Tibial nerve (tissue), 4 donors: ENCODE results near the gene ARAP1. TPM values are rescaled to one million over a fixed set of nuclear protein-coding genes. Genes with fewer than 3 reads are reported as not detected.

Experiments used
- DNase-seq, 2 donors: peaks; one replicate each; pipeline ENCODE4 v3.0.0-alpha.2; 2019; ENCODE audit warnings: low spot score in 2 of 2
- H3K27ac ChIP-seq, 4 donors: fragments of 200-600 bp; sonication (generic) in 3 of 4; one replicate each; pipeline ENCODE4 v1.5.1; 2017 to 2019; ENCODE audit warnings: mild to moderate bottlenecking in 1 of 4
- H3K27me3 ChIP-seq, 2 donors: fragments of 200-600 bp; sonication (generic) in 1 of 2; one replicate each; pipeline versions ENCODE4 v1.5.1 to v1.6.0; 2017 to 2019
- H3K36me3 ChIP-seq, 3 donors: fragments of 200-600 bp; sonication (generic); one replicate each; pipeline ENCODE4 v1.5.1; 2018 to 2019
- H3K4me1 ChIP-seq, 4 donors: fragments of 200-600 bp; sonication (generic) in 3 of 4; one replicate each; pipeline ENCODE4 v1.5.1; 2017 to 2019
- H3K4me3 ChIP-seq, 4 donors: fragments of 200-600 bp; sonication (generic) in 3 of 4; one replicate each; pipeline ENCODE4 v1.5.1; 2017 to 2019; ENCODE audit warnings: mild to moderate bottlenecking in 1 of 4, moderate library complexity in 1 of 4
- H3K9me3 ChIP-seq, 4 donors: fragments of 200-600 bp; sonication (generic) in 3 of 4; one replicate each; pipeline ENCODE4 v1.5.1; 2017 to 2019
- EP300 ChIP-seq, 2 donors: sonication (generic); formaldehyde crosslinking; IDR thresholded peaks; one replicate each; pipeline ENCODE4 v1.6.1; 2017; ENCODE audit warnings: antibody characterized with exemption in 2 of 2, mild to moderate bottlenecking in 1 of 2
- POLR2A ChIP-seq, 2 donors: fragments of 450-650 bp; IDR thresholded peaks; one replicate each; pipeline ENCODE4 v1.6.1; 2017; ENCODE audit warnings: antibody characterized with exemption in 2 of 2, mild to moderate bottlenecking in 2 of 2, moderate library complexity in 2 of 2
- WGBS, 2 donors: methylation state at CpG; one replicate each; pipeline ENCODE4 v1.1.5; 2018; 5-methylcytosine and 5-hydroxymethylcytosine counted together
- total RNA-seq, 4 donors: library from RNA; depleted of rRNA; stranded (reverse); fragments of >200 nt; gene quantifications; one replicate each; pipeline ENCODE4 v1.1.0, GENCODE V29; 2016
- TF ChIP-seq, protein P1 (sequence below), 5 experiments: fragments of 200-600 bp in 3 of 5; fragments of 450-650 bp in 2 of 5; sonication (generic) in 3 of 5; IDR thresholded peaks; one replicate each; pipeline ENCODE4 v1.5.1; 2016 to 2019; ENCODE audit warnings: antibody characterized with exemption in 5 of 5, mild to moderate bottlenecking in 3 of 5, moderate library complexity in 2 of 5

ARAP1 gene
- total RNA-seq, 4 donors from 2014 or later: 104 to 151 (median 149) TPM

DNA sequence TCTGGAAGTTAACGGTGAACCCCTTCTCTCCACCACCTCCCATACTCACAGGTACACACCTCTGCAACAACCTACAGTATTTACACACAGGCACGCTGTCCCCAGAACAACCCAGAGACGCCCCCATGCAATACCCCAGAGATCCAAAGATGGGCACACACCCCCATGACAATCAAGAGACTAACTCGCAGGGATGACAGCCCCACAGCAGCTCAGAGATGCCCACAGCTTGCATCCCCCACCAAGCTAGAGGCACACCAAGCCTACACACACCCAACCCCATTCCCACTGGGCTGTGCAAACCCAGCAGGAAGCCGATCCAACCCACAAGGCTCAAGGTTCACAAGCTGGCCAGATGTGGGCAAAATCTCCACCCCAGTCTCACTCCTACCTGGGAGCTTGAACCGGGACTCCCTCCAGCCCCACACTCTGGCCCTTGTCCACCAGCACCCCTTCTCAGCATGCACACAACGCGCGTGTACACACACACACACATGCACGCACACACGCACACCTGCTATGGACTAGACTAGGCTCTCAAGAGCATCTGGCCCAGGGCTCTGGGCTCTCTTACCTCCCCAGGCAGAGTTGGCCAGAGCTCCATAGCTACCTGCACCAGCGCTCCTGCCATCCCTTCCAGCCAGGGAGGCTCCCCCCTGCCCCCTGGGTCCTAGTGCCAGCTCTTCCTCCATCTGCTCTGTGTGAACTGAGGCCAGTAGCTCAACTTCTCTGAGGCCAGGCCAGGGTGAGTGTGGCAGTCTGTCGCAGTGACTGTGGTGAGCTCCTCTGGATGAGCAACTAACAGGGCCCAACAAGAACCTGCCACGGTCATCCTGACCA, 30.1 kb upstream of the ARAP1 start:
- H3K36me3 ChIP-seq: no peaks in the 10 kb centered on the region
- DNase-seq: no peak
- peak overlapping the region in 2 of 4 donors; percentile 66 to 77 for H3K27ac ChIP-seq
- H3K9me3 ChIP-seq: no peaks in the 10 kb centered on the region
- TF ChIP-seq EP300 (IDR thresholded peaks at IDR 0.05) (no peak), POLR2A (IDR thresholded peaks at IDR 0.05) (no peak)
- TF ChIP-seq, protein P1, sequence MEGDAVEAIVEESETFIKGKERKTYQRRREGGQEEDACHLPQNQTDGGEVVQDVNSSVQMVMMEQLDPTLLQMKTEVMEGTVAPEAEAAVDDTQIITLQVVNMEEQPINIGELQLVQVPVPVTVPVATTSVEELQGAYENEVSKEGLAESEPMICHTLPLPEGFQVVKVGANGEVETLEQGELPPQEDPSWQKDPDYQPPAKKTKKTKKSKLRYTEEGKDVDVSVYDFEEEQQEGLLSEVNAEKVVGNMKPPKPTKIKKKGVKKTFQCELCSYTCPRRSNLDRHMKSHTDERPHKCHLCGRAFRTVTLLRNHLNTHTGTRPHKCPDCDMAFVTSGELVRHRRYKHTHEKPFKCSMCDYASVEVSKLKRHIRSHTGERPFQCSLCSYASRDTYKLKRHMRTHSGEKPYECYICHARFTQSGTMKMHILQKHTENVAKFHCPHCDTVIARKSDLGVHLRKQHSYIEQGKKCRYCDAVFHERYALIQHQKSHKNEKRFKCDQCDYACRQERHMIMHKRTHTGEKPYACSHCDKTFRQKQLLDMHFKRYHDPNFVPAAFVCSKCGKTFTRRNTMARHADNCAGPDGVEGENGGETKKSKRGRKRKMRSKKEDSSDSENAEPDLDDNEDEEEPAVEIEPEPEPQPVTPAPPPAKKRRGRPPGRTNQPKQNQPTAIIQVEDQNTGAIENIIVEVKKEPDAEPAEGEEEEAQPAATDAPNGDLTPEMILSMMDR (IDR thresholded peaks at IDR 0.05): no peak
- H3K4me1 ChIP-seq: peaks cover 0 to 47% (median 30%) of the 10 kb centered on the region in 4 donors
- WGBS, 2 donors: 57 to 60% methylated on average over 13 to 14 of the region's 14 CpGs
- H3K4me3 ChIP-seq: peak overlapping the region; percentile 37 to 82 (median 63)
- H3K27me3 ChIP-seq: no peaks in the 10 kb centered on the region

DNA sequence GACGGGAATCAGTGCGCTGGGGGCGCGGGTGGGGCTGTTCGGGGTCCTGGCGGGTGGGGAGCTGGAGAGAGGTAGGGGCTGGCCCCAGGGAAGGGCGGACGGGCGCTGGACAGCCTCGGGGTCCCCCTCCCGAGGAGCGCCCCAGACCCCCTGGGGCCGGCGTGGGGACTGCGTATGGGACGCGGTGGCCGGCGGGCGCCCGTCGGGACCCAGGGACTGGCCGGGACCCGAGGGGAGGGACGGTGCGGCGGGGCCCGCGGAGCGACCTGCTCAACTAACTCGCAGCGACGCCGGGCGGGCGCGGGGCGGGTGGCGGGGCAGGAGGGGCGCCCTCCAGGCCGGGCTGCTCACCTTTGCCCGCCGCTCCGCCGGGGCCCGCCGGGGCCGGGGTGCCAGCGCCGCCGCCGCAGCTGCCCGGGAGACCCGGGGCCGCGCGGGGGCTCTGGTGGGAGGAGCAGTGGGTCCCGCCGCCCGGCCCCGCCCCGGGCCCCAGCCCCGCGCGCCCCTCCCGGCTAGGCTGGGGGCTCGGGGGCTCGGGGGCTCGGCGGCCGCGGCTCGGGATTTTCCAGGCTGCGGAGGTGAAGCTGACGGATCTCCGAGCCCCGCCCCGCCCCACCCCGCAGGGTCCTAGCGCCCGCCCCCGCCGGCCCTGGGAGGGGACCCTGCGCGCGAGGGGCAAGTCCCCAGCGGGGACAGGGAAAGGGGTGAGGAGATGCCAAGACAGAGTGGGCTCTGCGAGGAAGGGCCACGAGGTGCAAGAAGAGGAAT, 29.3 kb upstream of the ARAP1 start:
- TF ChIP-seq EP300 (IDR thresholded peaks at IDR 0.05): no peak
- no peak for TF ChIP-seq POLR2A (IDR thresholded peaks at IDR 0.05)
- TF ChIP-seq, protein P1 (IDR thresholded peaks at IDR 0.05): no peak
- WGBS, 2 donors: 2 to 5% methylated on average over 11 to 27 of the region's 89 CpGs
- Histone ChIP-seq H3K9me3 (no peaks in the 10 kb centered on the region), H3K27me3 (no peaks in the 10 kb centered on the region), H3K4me1 (peaks cover 0 to 53% (median 30%) of the 10 kb centered on the region in 4 donors), H3K27ac (peak overlapping the region in 2 of 4 donors; percentile 77 to 79), H3K4me3 (peak overlapping the region; percentile 55 to 82 (median 66)), H3K36me3 (no peaks in the 10 kb centered on the region)
- DNase-seq: no peak

DNA sequence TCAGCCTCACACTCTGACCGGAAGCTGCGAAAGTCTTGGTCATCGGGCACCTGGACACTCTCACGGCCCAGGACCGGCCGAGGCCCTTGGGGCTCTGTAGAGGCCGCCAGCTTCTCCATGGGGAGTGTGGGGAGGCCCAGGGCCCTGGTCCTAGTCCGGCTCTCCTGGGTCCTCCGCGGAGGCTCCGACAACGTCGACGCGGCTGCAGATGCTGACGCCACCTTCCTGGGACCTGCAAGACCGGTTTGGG, 28.8 kb upstream of the ARAP1 start:
- H3K27me3 ChIP-seq: no peaks in the 10 kb centered on the region
- 16% methylated on average over 12 of the region's 17 CpGs; no CpG with 5 or more reads in 1 of the 2 donors for WGBS, 2 donors
- H3K4me3 ChIP-seq: peak overlapping the region; percentile 55 to 82 (median 66)
- no peak for TF ChIP-seq EP300 (IDR thresholded peaks at IDR 0.05)
- TF ChIP-seq, protein P1 (IDR thresholded peaks at IDR 0.05): no peak
- TF ChIP-seq POLR2A (IDR thresholded peaks at IDR 0.05): no peak
- H3K27ac ChIP-seq: peak overlapping the region in 2 of 4 donors; percentile 77 to 79
- no peak for DNase-seq
- H3K4me1 ChIP-seq: peaks cover 0 to 53% (median 30%) of the 10 kb centered on the region in 4 donors
- H3K36me3 ChIP-seq: no peaks in the 10 kb centered on the region
- no peaks in the 10 kb centered on the region for H3K9me3 ChIP-seq

DNA sequence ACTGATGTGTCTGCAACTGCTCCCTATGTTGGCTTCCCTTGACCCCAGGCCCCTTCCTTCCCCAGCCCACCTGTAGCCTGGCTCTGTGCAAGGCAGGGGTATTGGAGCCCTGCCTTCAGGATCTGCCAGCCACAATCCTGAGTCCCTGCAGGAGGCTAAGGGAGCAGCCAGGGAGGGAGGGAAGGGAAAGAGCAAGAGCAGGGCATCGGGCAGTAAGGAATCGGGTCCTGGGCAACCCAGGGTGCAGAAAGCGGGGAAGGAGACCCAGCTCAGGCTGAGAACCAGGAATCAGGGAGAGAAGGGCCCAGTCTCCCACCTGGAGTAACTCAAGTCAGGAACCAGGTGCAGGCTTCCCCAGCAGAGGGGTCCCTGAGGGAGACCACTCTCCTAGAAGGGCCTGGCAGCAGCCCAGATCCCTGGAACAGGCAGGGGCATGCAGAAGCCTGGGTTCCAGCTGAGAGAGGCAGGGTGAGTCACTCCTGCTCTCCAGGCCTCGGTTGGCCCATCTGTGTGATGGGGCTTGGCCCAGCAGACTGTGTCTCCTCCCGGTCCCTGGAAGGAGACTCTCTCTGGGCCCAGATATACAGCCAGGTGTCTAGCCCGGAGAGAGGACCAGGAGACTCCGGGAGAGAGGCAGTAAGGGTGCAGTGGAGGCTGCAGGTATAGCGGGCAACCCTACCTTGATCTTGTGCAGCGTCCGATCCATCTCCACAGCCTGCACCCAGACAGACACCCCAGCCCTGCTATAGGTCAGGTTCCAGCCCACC, 28.3 kb upstream of the ARAP1 start:
- WGBS, 2 donors: 87 to 90% methylated on average over 10 of the region's 10 CpGs
- H3K36me3 ChIP-seq: no peaks in the 10 kb centered on the region
- H3K27ac ChIP-seq: peak overlapping the region in 2 of 4 donors; percentile 77 to 79
- peak overlapping the region; percentile 17 to 82 (median 63) for H3K4me3 ChIP-seq
- H3K9me3 ChIP-seq: no peaks in the 10 kb centered on the region
- peaks cover 0 to 53% (median 30%) of the 10 kb centered on the region in 4 donors for H3K4me1 ChIP-seq
- no peaks in the 10 kb centered on the region for H3K27me3 ChIP-seq
- DNase-seq: no peak
- TF ChIP-seq, protein P1 (IDR thresholded peaks at IDR 0.05): no peak
- TF ChIP-seq EP300 (IDR thresholded peaks at IDR 0.05) (no peak), POLR2A (IDR thresholded peaks at IDR 0.05) (no peak)
